ENCODE results near the gene PNN. TPM values are rescaled to one million over a fixed set of nuclear protein-coding genes. Genes with fewer than 3 reads are reported as not detected.
"Not testable (repeated sequence)": the region's sequence is repeated elsewhere in the genome, so short reads cannot be mapped to it uniquely, and the experiment has no call there.

Gene PNN
- total RNA-seq, 1 experiment from 2014 or later, result 100 TPM

GRCh38 chr14:39160494-39160893 lies 14.6 kb upstream of the PNN start:
- Mint-ChIP-seq H3K4me3 (ENCODE audit: unreplicated experiment) (no peak overlapping the region), H3K9me3 (ENCODE audit: unreplicated experiment) (no peaks in the 10 kb centered on the region), H3K27ac (ENCODE audit: unreplicated experiment) (no peak overlapping the region), H3K36me3 (ENCODE audit: insufficient read depth, unreplicated experiment) (peaks cover 16% of the 10 kb centered on the region), H3K27me3 (ENCODE audit: insufficient read depth, unreplicated experiment) (no peaks in the 10 kb centered on the region), H3K4me1 (ENCODE audit: low read depth, unreplicated experiment) (no peaks in the 10 kb centered on the region)
- Histone ChIP-seq H3K27me3 (replicated peaks; ENCODE audit: control insufficient read depth, insufficient read depth, low read length) (no peaks in the 10 kb centered on the region), H3K4me3 (ENCODE audit: low read depth, low read length) (no peak overlapping the region), H3K9me3 (no peaks in the 10 kb centered on the region), H3K36me3 (ENCODE audit: control insufficient read depth, insufficient read depth, low read length) (0 out of 2 replicates have a peak, but pooled peaks cover 1% of the 10 kb centered on the region), H3K4me1 (no peaks in the 10 kb centered on the region)
- ChIA-PET CTCF (no interaction called here), POLR2A (no interaction called here)
- intact Hi-C loops (cut with micrococcal nuclease; ENCODE audit: unreplicated experiment), result no loop called here
- BruUV-seq (replicated peaks), result no TSS peak
- DNase-seq, result no peak
- TF ChIP-seq CTCF (IDR thresholded peaks at IDR 0.05; ENCODE audit: insufficient read depth in 1 of 2, low read depth in 1 of 2, low read length in 1 of 2, severe bottlenecking in 1 of 2, unreplicated experiment in 1 of 2), result no peak

GRCh38 chr14:39167797-39168320 lies 7.2 kb upstream of the PNN start:
- H3K27me3 Mint-ChIP-seq (ENCODE audit: insufficient read depth, unreplicated experiment); POLR2A ChIA-PET; intact Hi-C loops (cut with micrococcal nuclease; ENCODE audit: unreplicated experiment); H3K4me3 ChIP-seq (ENCODE audit: low read depth, low read length); H3K9me3 ChIP-seq; H3K36me3 ChIP-seq (ENCODE audit: control insufficient read depth, insufficient read depth, low read length); H3K27me3 ChIP-seq (replicated peaks; ENCODE audit: control insufficient read depth, insufficient read depth, low read length); H3K4me3 Mint-ChIP-seq (ENCODE audit: unreplicated experiment); H3K9me3 Mint-ChIP-seq (ENCODE audit: unreplicated experiment); H3K27ac Mint-ChIP-seq (ENCODE audit: unreplicated experiment); CTCF ChIA-PET; BruUV-seq (replicated peaks); DNase-seq; H3K4me1 ChIP-seq: not testable (repeated sequence)
- Mint-ChIP-seq H3K36me3 (ENCODE audit: insufficient read depth, unreplicated experiment) (peaks cover 23% of the 10 kb centered on the region), H3K4me1 (ENCODE audit: low read depth, unreplicated experiment) (peaks cover 17% of the 10 kb centered on the region)

- DNase-seq, result no peak
- H3K36me3 ChIP-seq (ENCODE audit: control insufficient read depth, insufficient read depth, low read length), result no peaks in the 10 kb centered on the region
- POLR2A ChIA-PET, result no interaction called here
- Mint-ChIP-seq H3K36me3 (ENCODE audit: insufficient read depth, unreplicated experiment) (peaks cover 23% of the 10 kb centered on the region), H3K4me1 (ENCODE audit: low read depth, unreplicated experiment) (peaks cover 17% of the 10 kb centered on the region), H3K27ac (ENCODE audit: unreplicated experiment) (peak overlapping the region; percentile 42), H3K27me3 (ENCODE audit: insufficient read depth, unreplicated experiment) (no peaks in the 10 kb centered on the region), H3K9me3 (ENCODE audit: unreplicated experiment) (no peaks in the 10 kb centered on the region), H3K4me3 (ENCODE audit: unreplicated experiment) (peak overlapping the region; percentile 95)
- intact Hi-C loops (cut with micrococcal nuclease; ENCODE audit: unreplicated experiment), result no loop called here
- CTCF ChIA-PET, result no interaction called here
- no peaks in the 10 kb centered on the region for H3K27me3 ChIP-seq (replicated peaks; ENCODE audit: control insufficient read depth, insufficient read depth, low read length)
- BruUV-seq (replicated peaks), result no TSS peak
- H3K9me3 ChIP-seq, result no peaks in the 10 kb centered on the region
- peaks cover 7% of the 10 kb centered on the region; the same call in 1 of the 2 replicates for H3K4me1 ChIP-seq
- no peak for TF ChIP-seq CTCF (IDR thresholded peaks at IDR 0.05; ENCODE audit: insufficient read depth in 1 of 2, low read depth in 1 of 2, low read length in 1 of 2, severe bottlenecking in 1 of 2, unreplicated experiment in 1 of 2)
- H3K4me3 ChIP-seq (ENCODE audit: low read depth, low read length), result peak overlapping the region; percentile 97
Measured at GRCh38 chr14:39168591-39168990, 6.5 kb upstream of the PNN start.

Measured in Caco-2 (cell line).